SU-DHL-6 (cell line): ENCODE measurements around the gene FNBP1L.

Source experiments
- H2AFZ ChIP-seq: fragments of 200-600 bp; sonication (generic); 2 replicates; pipeline ENCODE4 v1.6.1; 2014; ENCODE audit warnings: low read depth, mild to moderate bottlenecking, moderate library complexity, mixed read lengths, antibody characterized with exemption, low read length; ENCODE audit not compliant: severe bottlenecking
- H3F3A ChIP-seq: fragments of 200-600 bp; shearing (Covaris generic); 2 replicates; pipeline ENCODE4 v1.6.0; 2016; ENCODE audit warnings: antibody characterized with exemption, mild to moderate bottlenecking; ENCODE audit not compliant: insufficient read depth
- H3K27ac ChIP-seq: fragments of 200-600 bp; sonication (generic); 2 replicates; pipeline ENCODE4 v1.5.1; 2016; ENCODE audit warnings: low read depth, mild to moderate bottlenecking, low read length, moderate library complexity, mixed read lengths
- H3K27me3 ChIP-seq: fragments of 200-600 bp; sonication (generic), shearing (Covaris generic); 2 replicates; pipeline ENCODE4 v1.6.0; 2014; ENCODE audit warnings: mild to moderate bottlenecking, low read length
- H3K36me3 ChIP-seq: fragments of 200-600 bp; sonication (generic); 2 replicates; pipeline ENCODE4 v1.6.1; 2014; ENCODE audit warnings: mild to moderate bottlenecking, low read length, mixed read lengths
- H3K4me2 ChIP-seq: fragments of 300-600, 200-600 bp; shearing (Covaris generic), sonication (generic); 2 replicates; pipeline ENCODE4 v1.6.0; 2014; ENCODE audit warnings: low read length, low read depth, mild to moderate bottlenecking; ENCODE audit not compliant: poor library complexity, severe bottlenecking
- H3K4me3 ChIP-seq: fragments of 200-600 bp; sonication (generic); 2 replicates; pipeline ENCODE4 v1.5.1; 2014; ENCODE audit warnings: antibody characterized with exemption, low read length, mild to moderate bottlenecking, mixed read lengths; ENCODE audit not compliant: insufficient read depth, poor library complexity, severe bottlenecking
- H3K79me2 ChIP-seq: fragments of 200-600 bp; sonication (generic); 2 replicates; pipeline ENCODE4 v1.6.1; 2014; ENCODE audit warnings: mild to moderate bottlenecking, low read length, moderate library complexity; ENCODE audit not compliant: insufficient read depth
- H3K9ac ChIP-seq: fragments of 200-600 bp; sonication (generic); 2 replicates; pipeline ENCODE4 v1.7.0; 2014; ENCODE audit warnings: mild to moderate bottlenecking, low read length
- H3K9me2 ChIP-seq: fragments of 200-600 bp; sonication (generic); replicated peaks from 2 replicates; pipeline ENCODE4 v1.6.1; 2014; ENCODE audit warnings: low read length; ENCODE audit not compliant: insufficient read depth
- H3K9me3 ChIP-seq: fragments of 200-600 bp; sonication (generic); 2 replicates; pipeline ENCODE4 v1.6.1; 2014; ENCODE audit warnings: low read length, mixed read lengths; ENCODE audit not compliant: insufficient read depth
- H4K20me1 ChIP-seq: fragments of 200-600 bp; sonication (generic); 2 replicates; pipeline ENCODE4 v1.6.1; 2014; ENCODE audit warnings: low read depth, mild to moderate bottlenecking, antibody characterized with exemption, low read length, moderate library complexity, mixed read lengths
- EZH2phosphoT487 ChIP-seq: fragments of 200-600 bp; sonication (generic), shearing (Covaris generic); conservative IDR thresholded peaks from 2 replicates; pipeline ENCODE4 v1.6.1; 2018; ENCODE audit warnings: mild to moderate bottlenecking, antibody characterized with exemption, low read length, moderate library complexity, mixed read lengths
- TF ChIP-seq, protein P1 (sequence below): fragments of 200-600 bp; sonication (generic); IDR thresholded peaks from one replicate; pipeline ENCODE4 v1.5.1; 2017; ENCODE audit warnings: antibody characterized with exemption, mild to moderate bottlenecking, low read length, moderate library complexity; ENCODE audit not compliant: insufficient read depth, poor library complexity, severe bottlenecking

FNBP1L gene

DNA sequence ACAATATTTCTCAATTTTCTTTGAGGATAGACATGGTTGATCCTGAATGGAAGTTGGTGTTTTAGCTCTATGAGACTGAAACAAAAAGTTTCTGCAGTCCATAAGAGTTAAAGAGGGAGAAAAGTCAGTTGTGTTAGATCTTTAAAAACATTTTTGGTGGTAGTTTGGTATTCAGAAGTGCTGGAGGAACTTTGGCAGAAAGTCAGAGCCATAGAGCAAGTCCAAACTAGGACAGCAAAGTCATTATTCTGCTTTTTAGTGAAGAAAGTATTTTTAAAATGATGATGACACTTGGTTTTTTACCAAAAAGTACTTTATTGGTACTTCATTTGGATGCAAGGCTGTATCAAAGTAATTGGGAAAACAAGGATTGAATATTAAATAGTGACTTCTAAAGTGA, 41.8 kb downstream of the FNBP1L start:
- Histone ChIP-seq H3K9ac (no peak overlapping the region), H4K20me1 (no peaks in the 10 kb centered on the region), H2AFZ (no peak overlapping the region), H3F3A (no peaks in the 10 kb centered on the region), H3K27ac (no peak overlapping the region), H3K79me2 (no peaks in the 10 kb centered on the region), H3K36me3 (no peaks in the 10 kb centered on the region), H3K27me3 (no peaks in the 10 kb centered on the region), H3K4me2 (no peak overlapping the region), H3K9me2 (no peaks in the 10 kb centered on the region), H3K4me3 (no peak overlapping the region), H3K9me3 (no peaks in the 10 kb centered on the region; the same call in 1 of the 2 replicates)
- no peak for TF ChIP-seq EZH2phosphoT487
- TF ChIP-seq, protein P1, sequence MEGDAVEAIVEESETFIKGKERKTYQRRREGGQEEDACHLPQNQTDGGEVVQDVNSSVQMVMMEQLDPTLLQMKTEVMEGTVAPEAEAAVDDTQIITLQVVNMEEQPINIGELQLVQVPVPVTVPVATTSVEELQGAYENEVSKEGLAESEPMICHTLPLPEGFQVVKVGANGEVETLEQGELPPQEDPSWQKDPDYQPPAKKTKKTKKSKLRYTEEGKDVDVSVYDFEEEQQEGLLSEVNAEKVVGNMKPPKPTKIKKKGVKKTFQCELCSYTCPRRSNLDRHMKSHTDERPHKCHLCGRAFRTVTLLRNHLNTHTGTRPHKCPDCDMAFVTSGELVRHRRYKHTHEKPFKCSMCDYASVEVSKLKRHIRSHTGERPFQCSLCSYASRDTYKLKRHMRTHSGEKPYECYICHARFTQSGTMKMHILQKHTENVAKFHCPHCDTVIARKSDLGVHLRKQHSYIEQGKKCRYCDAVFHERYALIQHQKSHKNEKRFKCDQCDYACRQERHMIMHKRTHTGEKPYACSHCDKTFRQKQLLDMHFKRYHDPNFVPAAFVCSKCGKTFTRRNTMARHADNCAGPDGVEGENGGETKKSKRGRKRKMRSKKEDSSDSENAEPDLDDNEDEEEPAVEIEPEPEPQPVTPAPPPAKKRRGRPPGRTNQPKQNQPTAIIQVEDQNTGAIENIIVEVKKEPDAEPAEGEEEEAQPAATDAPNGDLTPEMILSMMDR: no peak

DNA sequence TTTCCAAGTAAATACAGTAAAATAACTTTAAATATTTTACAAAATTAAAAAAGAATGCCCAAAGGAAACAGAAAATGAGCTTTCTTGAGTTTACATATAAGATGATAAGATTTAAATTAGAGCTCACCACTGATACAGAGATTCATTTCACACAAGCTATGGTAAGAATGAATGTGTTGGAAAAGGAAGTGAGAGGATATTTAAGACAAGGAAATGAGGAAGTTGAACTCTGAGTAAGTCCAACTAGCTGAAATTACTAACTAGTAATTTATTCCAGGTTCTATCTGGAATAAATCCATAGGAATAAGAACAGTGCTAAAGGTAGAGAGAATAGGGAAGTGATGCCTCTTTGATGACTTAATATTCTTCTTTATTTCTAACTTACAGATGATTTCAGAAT, 42.4 kb downstream of the FNBP1L start:
- no peak overlapping the region for H3K27ac ChIP-seq
- no peak overlapping the region for H3K4me2 ChIP-seq
- TF ChIP-seq, protein P1: no peak
- no peak for TF ChIP-seq EZH2phosphoT487
- no peak overlapping the region for H2AFZ ChIP-seq
- no peaks in the 10 kb centered on the region for H3K79me2 ChIP-seq
- no peaks in the 10 kb centered on the region for H3K36me3 ChIP-seq
- H3K9me3 ChIP-seq: no peaks in the 10 kb centered on the region; the same call in 1 of the 2 replicates
- no peaks in the 10 kb centered on the region for H3K9me2 ChIP-seq
- H3F3A ChIP-seq: no peaks in the 10 kb centered on the region
- H3K4me3 ChIP-seq: no peak overlapping the region
- H4K20me1 ChIP-seq: no peaks in the 10 kb centered on the region
- H3K9ac ChIP-seq: no peak overlapping the region
- H3K27me3 ChIP-seq: no peaks in the 10 kb centered on the region

DNA sequence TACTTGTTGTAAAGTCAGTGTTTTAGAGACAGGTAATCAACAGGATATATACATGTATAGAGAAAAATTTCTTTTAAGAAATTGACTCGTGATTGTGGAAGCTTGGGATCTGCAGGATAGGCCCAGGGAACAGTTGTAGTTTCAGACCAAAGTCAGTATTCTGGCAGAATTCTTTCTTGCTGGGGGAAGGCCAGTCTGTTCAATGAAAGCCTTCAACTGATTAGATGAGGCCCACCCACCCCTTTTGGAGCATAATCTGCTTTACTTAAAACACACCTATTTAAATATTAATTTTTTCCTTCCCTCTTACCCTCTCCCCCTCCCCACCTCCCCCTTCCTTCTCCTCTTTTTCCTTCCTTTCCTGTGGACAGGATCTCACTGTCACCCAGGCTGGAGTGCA, 48.0 kb downstream of the FNBP1L start:
- Histone ChIP-seq H4K20me1 (no peaks in the 10 kb centered on the region), H3K79me2 (no peaks in the 10 kb centered on the region)

More for the DNA sequence above, 48.0 kb downstream of the FNBP1L start:
- Histone ChIP-seq H3F3A (no peaks in the 10 kb centered on the region), H3K4me3 (no peak overlapping the region), H3K4me2 (no peak overlapping the region), H3K36me3 (no peaks in the 10 kb centered on the region), H3K9ac (no peak overlapping the region), H3K27ac (no peak overlapping the region), H3K9me3 (no peaks in the 10 kb centered on the region; the same call in 1 of the 2 replicates), H3K27me3 (no peaks in the 10 kb centered on the region), H3K9me2 (no peaks in the 10 kb centered on the region), H2AFZ (no peak overlapping the region)
- TF ChIP-seq, protein P1: no peak
- TF ChIP-seq EZH2phosphoT487: no peak
